Astrocyte of the hippocampus (primary cell): ENCODE data around the gene RUVBL1.
A peak's percentile ranks its signal among the peaks of the same experiment; 100 is the strongest.
"Not testable (repeated sequence)": the region's sequence is repeated elsewhere in the genome, so short reads cannot be mapped to it uniquely, and the experiment has no call there.

Source experiments
- DNase-seq: peaks from one replicate; pipeline ENCODE4 v3.0.0; 2011; ENCODE audit warnings: low read depth, low spot score

Gene RUVBL1

DNA sequence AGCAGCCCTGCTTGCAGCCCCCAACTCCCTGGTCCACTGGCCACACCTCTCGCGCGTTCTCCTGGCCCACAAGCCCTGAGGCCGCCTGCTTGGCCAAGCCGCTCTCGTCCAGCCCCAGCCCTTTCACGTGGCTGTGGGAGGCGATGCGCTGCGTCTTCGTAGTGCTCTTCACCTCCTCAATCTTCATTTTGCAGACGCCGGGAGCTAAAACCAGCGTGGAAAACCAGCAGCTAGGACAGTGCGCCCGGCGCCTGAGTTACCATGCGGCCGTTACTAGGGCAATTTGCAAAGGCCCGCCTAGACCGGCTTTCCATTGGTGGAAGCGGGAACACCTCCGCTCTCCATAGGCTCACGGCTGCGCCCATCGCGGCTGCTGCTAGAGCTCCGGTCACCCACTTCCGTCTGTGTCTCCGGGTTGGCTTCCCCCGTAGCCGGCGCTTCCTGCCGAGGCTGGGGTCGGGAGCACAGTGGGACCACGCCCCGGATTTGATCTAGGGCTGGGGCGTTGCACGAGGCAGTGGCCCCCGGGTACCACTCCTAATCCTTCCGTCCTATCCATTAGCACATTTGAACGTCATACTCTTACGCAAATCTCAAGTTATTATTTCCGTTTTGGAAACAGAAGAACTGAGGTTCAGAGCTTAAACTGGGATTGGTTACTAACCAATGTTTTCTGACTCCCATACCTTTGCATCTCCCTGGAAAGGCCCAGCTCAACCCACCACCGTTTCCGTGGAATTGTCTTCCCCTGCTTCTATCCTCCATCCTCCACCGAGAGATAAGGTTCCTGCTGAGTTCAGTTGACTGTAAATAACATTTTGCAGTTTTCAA, at the start of gene RUVBL1:
Gene RUVBL1, minus strand, starts transcription at position 275 of the 831 bp plus-strand sequence. Its CDS starts 88 bp downstream, at position 187.
- peak; percentile 99 for DNase-seq

DNA sequence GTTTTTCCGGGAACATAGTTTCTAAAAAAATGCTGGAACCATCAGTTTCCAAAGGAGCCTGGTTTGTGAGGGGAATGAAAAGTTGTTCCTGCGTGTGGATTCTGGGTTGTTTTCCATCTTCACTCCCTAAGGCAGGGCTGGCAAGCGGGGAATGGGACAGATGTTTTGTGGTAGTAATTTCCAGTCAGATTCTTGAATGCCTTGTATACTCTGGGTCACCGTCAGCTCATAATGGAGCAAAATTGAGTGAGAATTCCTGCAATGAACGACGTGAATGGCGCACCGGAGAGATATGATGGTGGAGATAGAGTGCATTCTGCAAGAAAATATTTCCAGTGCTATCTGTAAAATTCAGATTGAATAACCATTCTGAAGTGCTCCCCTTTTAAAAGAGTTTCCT, 49.6 kb upstream of the RUVBL1 start:
- DNase-seq, result no peak

DNA sequence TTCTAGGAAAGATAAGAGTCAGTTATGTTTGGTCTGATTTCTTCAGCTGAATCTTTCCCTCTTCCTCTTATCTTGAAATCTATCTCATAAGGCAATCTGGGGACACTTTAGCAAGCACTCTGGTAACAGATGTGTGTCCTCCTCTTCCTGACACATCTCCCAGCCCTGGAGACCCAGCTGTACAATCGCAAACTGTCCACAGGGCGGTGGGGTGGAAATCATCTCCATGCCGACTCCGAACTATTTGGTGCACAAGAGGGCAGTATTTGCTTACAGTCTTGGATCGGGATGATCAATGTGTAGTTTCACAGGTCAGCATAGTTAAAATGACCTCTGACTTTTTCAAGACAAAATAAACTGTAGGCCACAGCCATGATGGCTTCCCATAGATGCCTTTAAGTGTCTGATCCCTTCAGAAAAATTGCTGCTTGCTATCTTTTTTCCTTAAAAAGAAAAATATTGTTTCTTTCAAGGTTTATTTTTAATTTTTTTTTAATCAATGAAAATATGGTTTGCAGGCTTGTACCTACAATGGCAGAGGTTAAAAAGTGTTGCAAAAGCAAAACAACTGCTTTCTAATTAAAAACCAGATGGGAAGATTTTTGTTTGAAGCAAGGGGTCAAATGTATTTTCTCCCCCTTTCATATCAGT, 47.4 kb upstream of the RUVBL1 start:
- peak; percentile 84 for DNase-seq

DNA sequence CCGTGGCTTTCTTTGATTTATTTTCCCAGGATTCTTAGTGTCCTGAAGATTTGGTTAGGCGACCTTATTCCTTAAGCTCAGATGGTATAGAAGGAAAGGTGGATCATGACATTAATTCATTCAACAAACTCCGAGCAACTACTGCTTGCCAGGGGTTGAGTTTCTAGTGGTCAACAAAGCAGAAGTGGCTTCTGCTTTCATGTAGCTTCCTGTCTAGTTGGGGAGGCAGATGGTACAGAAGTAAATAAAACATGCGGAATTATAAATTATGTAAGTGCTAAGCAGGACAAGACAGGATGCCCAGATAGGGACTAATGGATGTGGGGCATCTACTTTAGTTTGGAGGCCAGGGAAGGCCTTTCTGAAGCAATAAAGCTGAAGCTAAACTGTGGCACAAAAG, 45.2 kb upstream of the RUVBL1 start:
- no peak for DNase-seq

DNA sequence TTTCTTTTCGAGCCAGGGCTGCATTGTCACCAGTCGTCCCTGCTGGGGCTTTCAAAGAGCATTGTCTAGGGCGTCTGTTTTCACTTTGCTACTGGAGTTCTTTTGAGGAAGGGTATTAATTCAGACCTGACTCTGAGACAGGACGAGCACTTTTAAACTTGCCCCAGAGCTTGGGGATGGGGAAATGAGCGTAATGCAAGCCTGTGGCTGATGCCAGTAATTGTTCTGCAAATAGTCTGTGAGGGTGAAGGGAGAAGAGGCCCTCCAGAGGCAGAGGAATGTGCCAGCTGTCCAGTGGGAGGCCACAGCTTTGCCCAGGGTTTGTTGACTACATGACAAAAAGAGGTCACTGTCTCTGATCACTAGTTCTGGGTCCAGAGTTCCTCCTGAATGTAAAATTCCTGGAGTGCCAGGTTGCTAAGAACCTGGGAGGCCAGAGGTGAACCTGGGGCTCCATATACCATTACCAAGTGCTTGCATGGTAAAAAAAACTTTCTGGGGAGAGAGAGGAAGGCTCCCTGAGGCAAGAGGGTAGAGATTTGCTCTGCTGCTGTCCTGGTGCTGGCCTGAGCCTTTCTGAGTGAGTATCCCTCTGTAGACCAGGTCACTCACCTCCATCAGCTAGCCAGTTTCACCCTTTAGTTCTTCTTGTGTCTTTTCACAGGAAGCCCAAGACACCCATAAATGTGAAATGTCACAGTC, 44.5 kb upstream of the RUVBL1 start:
- no peak for DNase-seq

DNA sequence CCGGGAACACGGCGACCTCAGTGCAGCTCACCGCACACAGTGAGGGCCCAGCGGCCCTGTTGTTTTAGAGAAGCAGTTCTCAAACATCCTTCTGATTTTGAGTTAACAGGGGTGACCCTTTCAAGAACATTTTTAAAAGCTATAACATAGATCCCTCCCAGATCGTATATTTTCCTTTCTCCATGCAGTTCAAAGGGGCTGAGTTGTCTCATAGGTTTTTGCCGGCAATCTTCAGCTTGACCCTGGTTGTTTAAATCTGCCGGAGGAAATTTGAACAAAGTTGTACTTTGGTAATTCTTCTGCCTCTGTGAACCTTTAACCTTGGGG, 44.0 kb upstream of the RUVBL1 start:
- DNase-seq, result no peak

DNA sequence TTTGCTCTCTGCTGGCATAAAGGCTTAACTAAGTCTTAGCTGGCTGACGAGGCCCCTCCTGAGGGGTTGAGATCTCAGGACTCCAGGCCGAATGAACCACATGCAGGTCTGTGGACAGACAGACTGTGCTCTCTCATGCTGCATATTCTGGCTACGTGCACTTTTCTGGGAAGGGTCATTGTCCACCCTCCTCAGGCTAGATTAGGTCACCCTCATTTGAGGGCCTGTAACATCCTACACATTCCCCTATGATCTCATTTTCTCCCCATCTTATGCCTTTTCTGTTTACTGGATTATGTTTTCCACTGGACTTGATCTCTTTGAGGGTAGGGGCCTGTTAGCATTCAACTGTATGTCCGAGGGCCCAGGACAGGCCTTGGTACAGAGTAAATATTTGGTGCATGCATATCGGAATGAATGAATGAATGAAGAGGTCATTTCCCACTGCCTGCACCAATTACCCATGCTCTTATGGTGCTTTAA, 43.4 kb upstream of the RUVBL1 start:
- DNase-seq, result no peak

DNA sequence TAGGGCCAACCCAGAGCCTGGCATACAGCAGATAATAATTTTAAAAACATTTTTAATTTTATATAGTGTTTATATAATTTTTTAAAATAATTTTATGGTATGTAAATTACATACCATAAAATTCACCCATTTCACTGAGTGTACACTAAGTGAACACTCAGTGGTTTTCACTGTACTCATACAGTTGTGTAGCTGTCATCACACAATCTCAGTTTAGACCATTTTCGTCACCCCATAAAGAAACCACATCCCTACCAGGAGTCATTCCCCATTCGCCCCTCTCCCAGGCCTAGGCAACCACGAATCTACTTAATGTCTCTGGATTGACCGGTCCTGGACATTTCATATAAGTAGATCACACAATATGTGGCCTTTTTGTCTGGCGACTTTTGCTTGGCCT, 39.8 kb upstream of the RUVBL1 start:
- DNase-seq, result no peak

DNA sequence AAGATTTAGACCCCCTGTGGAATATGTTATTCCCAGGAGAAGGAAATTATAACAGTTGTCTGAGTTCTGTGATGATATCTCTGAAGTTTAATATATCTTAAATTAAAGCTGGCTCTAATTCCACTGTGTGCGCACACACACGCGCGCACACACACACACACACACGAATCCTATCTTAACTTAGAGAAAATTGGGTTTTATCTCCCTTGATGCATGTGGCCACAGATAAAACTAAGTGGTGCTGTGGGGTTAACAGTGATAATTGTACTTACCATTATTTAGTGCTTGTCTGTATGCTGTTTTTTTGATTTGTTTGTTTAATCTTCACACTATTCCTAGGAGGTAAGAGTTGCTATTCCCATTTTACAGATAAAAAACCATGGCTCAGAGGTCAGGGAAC, 37.0 kb upstream of the RUVBL1 start:
- DNase-seq, result no peak

DNA sequence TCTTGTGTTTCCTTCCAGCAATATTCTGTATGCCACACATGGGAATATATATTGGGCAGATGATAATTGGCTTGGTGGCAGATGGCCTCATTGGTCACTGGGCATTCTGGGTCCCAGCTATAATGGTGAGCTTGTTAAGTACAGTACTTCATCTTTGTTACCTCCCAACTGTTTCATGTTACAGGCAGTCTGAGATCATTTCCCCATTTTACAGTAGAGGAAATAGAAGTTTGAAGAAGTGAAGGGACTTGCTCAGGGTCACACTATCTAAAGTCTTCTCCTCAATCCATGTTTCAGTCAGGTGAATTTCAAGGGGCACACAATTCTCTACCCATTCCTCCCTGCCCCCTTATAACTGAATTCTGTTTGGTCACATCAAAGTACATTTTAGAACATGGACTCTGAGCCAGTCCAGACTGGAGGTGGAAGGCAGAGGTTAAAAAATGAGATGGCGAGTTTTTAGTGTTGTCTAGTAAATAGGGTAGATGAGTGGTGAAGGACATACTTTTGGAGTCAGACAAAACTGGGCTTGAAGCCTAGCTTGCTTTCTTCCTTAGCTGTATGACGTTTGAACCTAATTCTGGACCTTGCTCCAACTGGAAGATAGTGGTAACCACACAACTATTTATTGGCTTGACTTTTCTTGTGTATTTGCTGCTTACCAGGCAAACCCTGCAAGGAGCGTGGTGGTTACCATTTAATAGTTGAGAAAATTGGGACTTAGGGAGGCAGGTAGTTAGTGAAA, 32.2 kb upstream of the RUVBL1 start:
- DNase-seq, result no peak

DNA sequence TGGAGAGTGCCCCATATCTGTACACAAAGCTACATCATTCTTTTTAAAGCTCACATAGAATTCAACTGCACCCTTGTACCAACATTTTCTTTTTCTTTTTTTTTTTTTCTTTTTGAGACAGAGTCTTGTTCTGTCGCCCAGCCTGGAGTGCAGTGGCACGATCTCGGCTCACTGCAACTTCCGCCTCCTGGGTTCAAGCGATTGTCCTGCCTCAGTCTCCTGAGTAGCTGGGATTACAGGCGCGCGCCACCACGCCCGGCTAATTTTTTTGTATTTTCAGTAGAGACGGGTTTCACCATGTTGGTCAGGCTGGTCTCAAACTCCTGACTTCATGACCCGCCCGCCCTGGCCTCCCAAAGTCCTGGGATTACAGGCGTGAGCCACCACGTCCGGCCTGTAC, 30.7 kb upstream of the RUVBL1 start:
- not testable (repeated sequence) for DNase-seq

DNA sequence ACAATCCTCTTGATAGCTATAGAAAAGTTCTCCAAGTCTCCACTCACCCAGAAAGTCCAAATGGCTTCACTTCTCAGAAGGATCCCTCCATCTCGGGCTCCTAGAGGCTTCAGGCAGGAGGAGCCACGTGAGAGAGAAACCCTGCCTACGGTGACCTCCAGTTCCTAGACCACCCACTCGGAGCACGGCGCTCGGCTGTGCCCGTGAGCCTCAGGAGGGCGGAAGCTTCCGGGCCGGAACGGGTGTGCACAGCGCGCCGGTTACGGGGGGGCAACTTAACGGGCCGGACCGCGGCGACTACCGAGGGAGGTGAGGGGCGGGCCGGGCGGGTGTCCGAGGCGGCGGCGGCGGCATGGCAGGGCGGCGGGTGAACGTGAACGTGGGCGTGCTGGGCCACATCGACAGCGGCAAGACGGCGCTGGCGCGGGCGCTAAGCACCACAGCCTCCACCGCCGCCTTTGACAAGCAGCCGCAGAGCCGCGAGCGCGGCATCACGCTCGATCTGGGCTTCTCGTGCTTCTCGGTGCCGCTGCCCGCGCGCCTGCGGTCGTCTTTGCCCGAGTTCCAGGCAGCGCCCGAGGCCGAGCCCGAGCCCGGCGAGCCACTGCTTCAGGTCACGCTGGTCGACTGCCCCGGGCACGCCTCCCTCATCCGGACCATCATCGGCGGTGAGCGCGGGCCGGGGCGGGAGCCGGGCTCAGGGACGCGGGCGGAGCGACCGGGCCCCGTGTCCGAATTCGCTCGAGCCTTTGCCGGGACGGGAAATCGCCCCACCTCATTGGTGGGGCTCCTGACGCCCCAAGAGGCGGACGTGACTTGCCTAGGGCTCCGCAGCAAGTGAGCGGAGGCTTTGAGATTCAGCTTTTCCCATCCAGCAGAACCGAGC, 29.8 kb upstream of the RUVBL1 start, which contains the start of gene EEFSEC:
Gene EEFSEC, plus strand, starts transcription at position 326 of the 886 bp plus-strand sequence. Its CDS starts 27 bp downstream, at position 353.
- peak; percentile 88 for DNase-seq

DNA sequence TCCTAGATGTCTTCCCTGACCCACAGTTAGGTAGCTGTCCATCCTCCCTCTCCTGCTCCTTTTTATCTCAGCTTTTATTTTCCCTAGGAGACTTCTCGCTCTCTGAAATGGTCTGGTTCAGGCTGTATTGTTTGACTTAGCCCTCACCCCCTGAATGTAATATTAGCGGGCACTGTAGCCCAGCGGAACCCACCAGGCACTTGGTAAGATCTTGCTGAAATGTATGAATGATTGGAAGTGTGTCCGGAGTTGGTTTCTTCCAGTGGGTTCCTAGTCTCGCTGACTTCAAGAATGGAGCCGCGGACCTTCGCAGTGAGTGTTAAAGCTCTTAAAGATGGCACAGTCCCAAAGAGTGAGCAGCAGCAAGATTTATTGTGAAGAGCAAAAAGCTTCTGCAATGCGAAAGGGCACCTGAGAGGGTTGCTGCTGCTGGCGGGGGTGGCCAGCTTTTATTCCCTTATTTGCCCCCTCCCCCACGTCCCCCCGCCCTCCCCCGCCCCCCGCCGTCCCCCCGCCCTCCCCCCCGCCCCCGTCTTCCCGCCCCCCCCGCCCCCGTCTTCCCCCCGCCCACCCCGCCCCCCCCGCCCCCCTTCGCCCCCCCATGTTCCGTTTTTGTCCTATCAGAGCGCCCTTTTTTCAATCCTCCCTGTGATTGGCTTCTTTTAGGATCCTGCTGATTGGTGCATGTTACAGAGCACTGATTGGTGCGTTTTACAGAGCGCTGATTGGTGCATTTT, 29.0 kb upstream of the RUVBL1 start:
- DNase-seq, result no peak

DNA sequence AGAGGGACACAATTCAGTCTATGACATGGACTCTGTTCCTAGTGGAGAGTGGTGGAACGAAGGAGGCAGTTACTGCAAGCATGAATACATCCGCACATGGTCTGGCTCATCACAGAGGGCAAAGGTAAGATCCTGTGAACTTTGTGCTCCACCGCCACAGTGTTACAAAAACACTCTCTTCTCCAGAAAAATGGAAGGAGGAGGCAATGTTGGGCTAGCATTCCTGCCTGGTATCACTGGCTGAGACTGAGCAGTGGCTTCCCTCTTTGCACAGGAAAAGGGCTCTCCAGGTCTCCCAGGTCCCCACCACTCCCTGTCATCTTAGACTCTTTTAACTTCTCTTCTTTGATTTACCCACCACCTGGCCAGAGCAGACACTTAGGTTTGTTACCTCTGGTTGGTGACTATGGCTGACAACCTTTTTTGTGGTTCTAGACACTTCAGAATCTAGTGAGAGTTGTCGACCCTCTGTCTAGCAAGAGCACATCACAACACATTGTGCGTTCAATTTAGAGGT, 28.2 kb upstream of the RUVBL1 start:
- DNase-seq, result no peak

DNA sequence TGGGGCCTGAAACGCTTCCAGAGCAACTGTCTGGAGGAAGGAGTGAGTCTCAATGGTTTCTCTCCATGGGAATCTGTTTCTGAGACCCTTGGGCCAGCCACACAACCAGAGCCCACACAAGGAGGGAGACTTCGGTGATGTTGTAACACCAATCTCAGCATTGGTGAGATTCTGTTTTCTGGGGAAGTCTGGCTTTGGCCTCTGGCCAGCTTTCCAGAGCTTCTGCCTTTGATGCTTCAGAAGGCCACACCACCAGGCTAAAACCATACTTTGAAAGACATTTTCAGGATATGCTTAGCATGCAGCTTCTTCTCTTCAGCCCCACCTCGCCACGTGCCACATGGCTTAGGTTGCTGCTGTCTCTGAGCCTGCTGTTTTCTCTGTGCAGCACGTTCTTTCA, 26.0 kb upstream of the RUVBL1 start:
- no peak for DNase-seq

DNA sequence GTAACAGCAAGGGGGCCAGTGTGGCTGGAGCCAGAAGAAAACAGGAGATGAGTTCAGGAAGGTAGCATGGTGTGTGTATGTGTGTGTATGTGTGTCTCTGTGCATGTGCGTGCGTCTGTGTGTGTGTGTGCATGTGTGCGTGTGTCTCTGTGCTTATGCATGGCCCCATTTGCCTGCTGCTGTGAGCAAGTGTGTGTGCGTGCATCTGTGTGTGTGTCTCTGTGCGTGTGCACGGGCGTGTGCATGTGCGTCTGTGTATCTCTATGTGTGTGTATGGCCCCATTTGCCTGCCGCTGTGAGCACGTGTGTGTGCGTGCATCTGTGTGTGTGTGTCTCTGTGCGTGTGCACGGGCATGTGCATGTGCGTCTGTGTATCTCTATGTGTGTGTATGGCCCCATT, 22.6 kb upstream of the RUVBL1 start:
- no peak for DNase-seq

DNA sequence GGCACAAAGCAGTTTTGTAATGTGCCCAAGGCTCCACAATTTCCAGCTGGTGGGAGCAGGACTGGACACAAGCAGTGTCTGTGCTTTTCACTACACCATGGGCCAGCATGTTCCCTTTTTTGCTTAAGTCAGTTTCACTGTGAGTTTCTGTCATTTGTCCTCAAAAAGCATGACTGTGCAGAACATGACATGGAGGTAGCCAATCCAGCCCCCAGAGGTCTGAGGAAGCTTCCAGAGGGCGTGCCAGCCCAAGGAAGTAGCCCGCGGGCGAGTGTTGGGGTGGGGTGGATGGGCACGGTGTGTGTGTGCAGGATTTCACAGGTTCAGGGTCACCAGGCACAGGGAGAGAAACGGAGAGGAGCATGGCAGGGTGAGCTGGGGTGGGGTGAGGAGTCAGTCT, 21.7 kb upstream of the RUVBL1 start:
- no peak for DNase-seq

DNA sequence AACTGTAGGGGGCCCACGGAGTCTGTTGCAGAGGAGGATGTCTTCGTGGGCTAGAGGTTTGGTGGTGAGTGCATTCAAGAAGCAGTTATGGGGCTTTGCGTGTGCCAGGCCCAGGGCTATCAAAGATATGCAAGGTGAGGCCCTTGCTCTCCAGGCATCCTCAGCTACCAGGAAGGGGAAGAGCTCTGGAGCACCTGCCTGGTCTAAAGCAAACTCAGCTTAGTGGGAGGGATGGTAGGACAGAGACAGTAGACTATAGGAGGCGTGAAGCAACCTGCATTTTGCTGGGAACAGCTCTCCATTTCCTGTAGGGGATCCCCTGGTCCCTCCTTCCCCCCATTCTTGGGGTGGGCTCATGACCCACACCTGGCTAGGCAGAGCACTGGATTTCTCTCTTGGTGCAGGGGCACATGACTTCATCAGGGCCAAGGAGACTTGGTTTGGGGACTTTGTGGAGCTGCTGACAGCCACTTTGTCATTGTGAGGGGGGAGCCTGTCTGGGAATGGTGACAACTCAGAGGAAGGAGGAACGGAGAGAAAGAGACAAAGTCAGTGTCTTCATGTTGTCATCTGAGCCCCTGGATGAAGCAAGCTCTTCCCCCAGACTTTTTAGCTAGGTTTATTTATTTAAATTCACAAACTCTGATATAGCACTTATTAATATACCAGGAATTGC, 21.0 kb upstream of the RUVBL1 start:
- DNase-seq, result no peak

DNA sequence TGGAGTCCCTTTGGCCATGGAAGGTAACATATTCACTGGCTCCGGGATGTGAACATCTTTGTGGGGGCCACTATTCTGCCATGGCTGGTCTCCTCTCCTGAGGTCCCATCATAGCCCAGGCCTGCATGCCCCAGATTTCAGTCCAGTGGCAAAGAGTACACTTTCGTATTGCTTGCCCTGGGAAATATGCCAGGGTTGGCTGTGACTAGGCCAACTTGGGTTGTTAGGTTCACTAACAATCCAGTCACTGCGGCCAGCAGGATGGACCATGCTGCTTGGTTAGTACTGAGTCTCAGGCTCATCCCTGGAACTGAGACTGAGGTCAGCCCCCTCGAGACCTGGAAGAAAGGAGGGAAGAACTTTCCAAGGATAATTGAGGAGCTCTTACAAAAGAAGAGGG, 19.9 kb upstream of the RUVBL1 start:
- no peak for DNase-seq
